HepG2 (cell line): ENCODE results near the gene APOC1. TPM values are rescaled to one million over a fixed set of nuclear protein-coding genes. Genes with fewer than 3 reads are reported as not detected.

ENCODE experiments used
- ATAC-seq: fragments of 200-7000 bp; cut with Tn5 transposase; 3 replicates; pipeline ENCODE4 v1.9.1; 2020; ENCODE audit warnings: mild to moderate bottlenecking, moderate library complexity
- BruUV-seq: library from RNA; stranded (reverse); fragments of 400-500 nt; replicated peaks from 2 replicates; lab custom pipeline; 2021; lab: Mats Ljungman, UMichigan
- CTCF ChIA-PET: fragments of 300-600 bp; formaldehyde crosslinking; extraction: SDS; loops from one replicate; lab custom pipeline; 2021; ENCODE audit warnings: low total read pairs, inconsistent platforms, low intra/inter-chr PET ratio; lab: Yijun Ruan, JAX
- POLR2A ChIA-PET: fragments of 350-600 bp; sonication (Branson Sonifier 250); formaldehyde crosslinking; loops from one replicate; lab custom pipeline; 2020; ENCODE audit warnings: antibody characterized with exemption, inconsistent platforms; lab: Yijun Ruan, JAX
- DNase-seq: peaks from one replicate; pipeline ENCODE4 v3.0.0-alpha.2; 2015; ENCODE audit warnings: low spot score
- FAIRE-seq: peaks from 3 replicates; lab custom pipeline; 2011; peaks lifted over from hg19 to GRCh38; lab: Jason Lieb, UNC
- H2AFZ ChIP-seq: one replicate; pipeline ENCODE4 v1.6.1; 2011; ENCODE audit warnings: low read length, inconsistent platforms
- H3K27ac ChIP-seq: fragments of 300-600 bp; 3 replicates; pipeline ENCODE4 v1.8.0; 2011; ENCODE audit warnings: mixed run types, mild to moderate bottlenecking, mixed read lengths, low read length, inconsistent platforms; ENCODE audit not compliant: insufficient read depth; ENCODE audit errors: extremely low read length
- H3K27me3 ChIP-seq, 2 experiments: fragments of 200-600 bp in 1 of 2; 2 replicates in 1 of 2; 3 replicates in 1 of 2; pipeline versions ENCODE4 v1.6.0 to v1.8.0; 2011; ENCODE audit warnings: low read length in 2 of 2, mild to moderate bottlenecking in 2 of 2, moderate library complexity in 2 of 2, inconsistent platforms in 1 of 2; ENCODE audit not compliant: insufficient read depth in 2 of 2, control insufficient read depth in 1 of 2
- H3K36me3 ChIP-seq, 2 experiments: fragments of 200-600 bp in 1 of 2; replicated peaks in 1 of 2; 2 replicates in 1 of 2; 3 replicates in 1 of 2; pipeline versions ENCODE4 v1.5.1 to v1.8.0; 2011; ENCODE audit warnings: low read length in 2 of 2, inconsistent platforms in 1 of 2; ENCODE audit not compliant: insufficient read depth in 2 of 2, control insufficient read depth in 1 of 2
- H3K4me1 ChIP-seq: 2 replicates; pipeline ENCODE4 v1.5.1; 2012; ENCODE audit warnings: low read length, inconsistent platforms; ENCODE audit not compliant: insufficient read depth
- H3K4me2 ChIP-seq: 2 replicates; pipeline ENCODE4 v1.6.0; 2011; ENCODE audit warnings: low read depth, low read length, inconsistent platforms
- H3K4me3 ChIP-seq, 3 experiments: fragments of 200-600 bp in 1 of 3; sonication (generic), shearing (Covaris generic) in 1 of 3; replicated peaks in 1 of 3; 2 replicates each; pipeline ENCODE4 v1.5.1; 2011 to 2016; ENCODE audit warnings: low read length in 3 of 3, inconsistent platforms in 2 of 3, low read depth in 2 of 3, mild to moderate bottlenecking in 2 of 3, control low read depth in 1 of 3, mixed read lengths in 1 of 3; ENCODE audit not compliant: insufficient read depth in 1 of 3
- H3K79me2 ChIP-seq: one replicate; pipeline ENCODE4 v1.6.1; 2011; ENCODE audit warnings: low read length, inconsistent platforms; ENCODE audit not compliant: insufficient read depth
- H3K9ac ChIP-seq: 2 replicates; pipeline ENCODE4 v1.6.0; 2011; ENCODE audit warnings: mild to moderate bottlenecking, low read depth, low read length, inconsistent platforms; ENCODE audit not compliant: insufficient read depth
- H3K9me3 ChIP-seq: 2 replicates; pipeline ENCODE4 v1.5.1; 2012; ENCODE audit warnings: mild to moderate bottlenecking, low read length
- H4K20me1 ChIP-seq: 2 replicates; pipeline ENCODE4 v1.6.0; 2011; ENCODE audit warnings: inconsistent platforms, mild to moderate bottlenecking, low read length, moderate library complexity; ENCODE audit not compliant: insufficient read depth
- GABPB1 ChIP-seq: IDR thresholded peaks from 2 replicates; pipeline ENCODE4 v1.6.1; 2016; ENCODE audit warnings: mild to moderate bottlenecking, missing genetic modification reagents, moderate library complexity, missing compliant biosample characterization
- GATAD1 ChIP-seq: IDR thresholded peaks from 2 replicates; pipeline ENCODE4 v1.6.1; 2016; ENCODE audit warnings: missing genetic modification reagents, missing compliant biosample characterization
- MBD4 ChIP-seq: IDR thresholded peaks from 2 replicates; pipeline ENCODE4 v1.6.1; 2012; ENCODE audit warnings: low read length, inconsistent platforms, borderline replicate concordance
- NR2F1 ChIP-seq, 2 experiments: fragments of 450-650 bp in 1 of 2; formaldehyde crosslinking in 1 of 2; IDR thresholded peaks; 2 replicates each; pipeline versions ENCODE4 v1.5.0 to v1.6.1; 2016 to 2020; ENCODE audit warnings: mild to moderate bottlenecking in 1 of 2, missing compliant biosample characterization in 1 of 2, missing genetic modification reagents in 1 of 2, moderate library complexity in 1 of 2
- RBFOX2 ChIP-seq: fragments of 200-400 bp; formaldehyde crosslinking; IDR thresholded peaks from 2 replicates; pipeline ENCODE4 v1.6.1; 2017; ENCODE audit warnings: low read depth, mild to moderate bottlenecking, low read length
- RBM22 ChIP-seq: fragments of 200-400 bp; formaldehyde crosslinking; optimal IDR thresholded peaks from 2 replicates; pipeline ENCODE3; 2017; ENCODE audit warnings: mild to moderate bottlenecking, low read length, moderate library complexity
- ZBTB3 ChIP-seq: sonication (generic); formaldehyde crosslinking; IDR thresholded peaks from 2 replicates; pipeline ENCODE4 v1.4.0; 2020; ENCODE audit warnings: low read depth, mild to moderate bottlenecking, moderate library complexity, missing genetic modification reagents, borderline replicate concordance
- ZEB1 ChIP-seq: IDR thresholded peaks from 2 replicates; pipeline ENCODE4 v1.6.1; 2012; ENCODE audit warnings: mild to moderate bottlenecking, low read depth, inconsistent platforms; ENCODE audit not compliant: insufficient replicate concordance
- ZNF484 ChIP-seq: sonication (generic); formaldehyde crosslinking; IDR thresholded peaks from 2 replicates; pipeline ENCODE4 v1.5.1; 2020; ENCODE audit warnings: mild to moderate bottlenecking, low read depth, missing genetic modification reagents, borderline replicate concordance
- ZNF564 ChIP-seq: sonication (generic); formaldehyde crosslinking; IDR thresholded peaks from 2 replicates; pipeline ENCODE4 v1.8.1; 2023; ENCODE audit warnings: mild to moderate bottlenecking, missing genetic modification reagents
- ZNF577 ChIP-seq: sonication (generic); formaldehyde crosslinking; IDR thresholded peaks from 2 replicates; pipeline ENCODE4 v1.4.0; 2020; ENCODE audit warnings: mild to moderate bottlenecking, low read depth, missing genetic modification reagents, borderline replicate concordance
- ZSCAN20 ChIP-seq: sonication (generic); formaldehyde crosslinking; IDR thresholded peaks from 2 replicates; pipeline ENCODE4 v1.4.0; 2020; ENCODE audit warnings: missing genetic modification reagents, mild to moderate bottlenecking, borderline replicate concordance
- ZSCAN9 ChIP-seq: IDR thresholded peaks from 2 replicates; pipeline ENCODE4 v1.6.1; 2016; ENCODE audit warnings: borderline replicate concordance
- WGBS: methylation state at CpG from one replicate; pipeline ENCODE4 v1.1.6; 2017; ENCODE audit warnings: low lambda C conversion rate; 5-methylcytosine and 5-hydroxymethylcytosine counted together
- in situ Hi-C: cut with HindIII; loops from 2 replicates; pipeline ENCODE4 v1.10.0; 2017; ENCODE audit warnings: low pct_unique_long_range_greater_than_20kb; ENCODE audit not compliant: extremely low pct_ligation_motif_present
- intact Hi-C: fragments of 100-400 bp; cut with micrococcal nuclease; formaldehyde crosslinking; loops from one replicate; pipeline ENCODE4 v1.10.0; 2022; ENCODE audit not compliant: unreplicated experiment
- polyA plus RNA-seq, 8 experiments: library from polyadenylated mRNA; depleted of rRNA in 3 of 8; stranded (reverse) in 7 of 8; unstranded in 1 of 8; fragments of >200 nt; fragmentation: Illumina TruSeq in 4 of 8; extraction: Trizol in 4 of 8; gene quantifications; 2 replicates each; pipeline versions ENCODE4 v1.2.1 to v1.2.3, GENCODE V29; 2011 to 2016; ENCODE audit warnings: low read depth in 4 of 8, missing spikeins in 1 of 8, mixed read lengths in 1 of 8; ENCODE audit not compliant: insufficient read depth in 1 of 8
- total RNA-seq, 5 experiments: library from RNA; depleted of rRNA; stranded (reverse); fragments of >200 nt; fragmentation: Illumina TruSeq; extraction: Trizol; gene quantifications; 2 replicates each; pipeline ENCODE4 v1.2.3, GENCODE V29; 2016; ENCODE audit warnings: low read depth in 1 of 5
- TF ChIP-seq, protein P1 (sequence below): sonication (generic); formaldehyde crosslinking; IDR thresholded peaks from 2 replicates; pipeline ENCODE4 v1.5.1; 2020; ENCODE audit warnings: mild to moderate bottlenecking, missing genetic modification reagents, moderate library complexity
- TF ChIP-seq, protein P2 (sequence below): sonication (generic); formaldehyde crosslinking; IDR thresholded peaks from 2 replicates; pipeline ENCODE4 v1.8.1; 2022; ENCODE audit warnings: low read depth, mild to moderate bottlenecking, missing genetic modification reagents

The APOC1 gene
- total and polyA plus RNA-seq, 2 of the 13 experiments (the other 11 are each of a cell fraction or from before 2014, with no cell fraction given) = 600 to 1,235 TPM

DNA sequence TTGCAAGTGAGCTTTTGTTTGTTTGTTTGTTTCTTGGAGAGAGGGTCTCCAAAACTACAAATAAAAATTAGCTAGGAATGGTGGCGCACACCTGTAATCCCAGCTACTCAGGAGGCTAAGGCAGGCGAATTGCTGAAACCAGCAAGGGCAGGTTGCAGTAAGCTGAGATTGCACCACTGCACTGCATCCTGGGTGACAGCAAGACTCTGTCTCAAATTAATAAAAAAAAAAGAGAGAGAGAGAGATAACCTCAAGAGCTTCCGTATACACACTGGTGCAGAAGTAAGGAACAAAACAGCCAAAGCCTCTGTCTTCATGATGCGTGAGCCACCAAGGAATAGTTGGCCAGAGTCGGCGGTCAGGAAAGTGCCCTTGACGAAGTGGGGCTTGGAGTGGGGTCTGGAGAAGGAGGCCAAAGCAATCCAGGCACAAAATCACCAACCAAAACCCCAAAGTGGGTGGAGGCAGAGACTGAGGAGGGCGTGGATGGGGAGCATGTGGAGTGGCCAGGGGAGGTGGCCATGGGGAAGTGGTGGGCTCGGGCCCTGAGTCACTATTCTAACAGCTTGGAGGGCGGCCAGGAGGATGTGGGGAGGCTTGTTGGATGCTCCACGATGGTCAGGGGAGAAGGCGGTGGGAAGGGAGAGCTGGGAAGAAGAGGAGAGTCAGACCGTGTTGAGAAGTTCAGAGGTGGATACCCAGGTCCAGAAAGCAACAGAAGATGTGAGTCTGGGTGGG, 44.5 kb upstream of the APOC1 start:
- H3K4me1 ChIP-seq = peaks cover 59% of the 10 kb centered on the region
- H4K20me1 ChIP-seq = no peaks in the 10 kb centered on the region
- no peak overlapping the region for H2AFZ ChIP-seq
- H3K27ac ChIP-seq = peak overlapping the region; percentile 64
- WGBS = 84% methylated on average over 13 of the region's 13 CpGs
- DNase-seq = no peak
- peaks cover 28 to 56% of the 10 kb centered on the region in 2 experiments for H3K36me3 ChIP-seq
- H3K4me3 ChIP-seq = no peak overlapping the region; a peak in 1 of 6 replicates
- FAIRE-seq = peak; percentile 21
- H3K79me2 ChIP-seq = no peaks in the 10 kb centered on the region
- BruUV-seq = no TSS peak
- CTCF ChIA-PET = no interaction called here
- H3K9ac ChIP-seq = no peak overlapping the region
- in situ Hi-C loops (no loop called here), intact Hi-C loops (no loop called here)
- peak overlapping the region; percentile 53 for H3K4me2 ChIP-seq
- peak; percentile 13; the same call in 1 of the 3 replicates for ATAC-seq
- no peaks in the 10 kb centered on the region for H3K9me3 ChIP-seq
- POLR2A ChIA-PET = interaction anchor here (0.9 to 4.5 kb wide), 6 partner anchors 12 to 56 kb away, joined by 3 to 36 read pairs (median 4); partner anchors contain the start of genes APOE and TOMM40
- H3K27me3 ChIP-seq = no peaks in the 10 kb centered on the region
- TF ChIP-seq, protein P1, sequence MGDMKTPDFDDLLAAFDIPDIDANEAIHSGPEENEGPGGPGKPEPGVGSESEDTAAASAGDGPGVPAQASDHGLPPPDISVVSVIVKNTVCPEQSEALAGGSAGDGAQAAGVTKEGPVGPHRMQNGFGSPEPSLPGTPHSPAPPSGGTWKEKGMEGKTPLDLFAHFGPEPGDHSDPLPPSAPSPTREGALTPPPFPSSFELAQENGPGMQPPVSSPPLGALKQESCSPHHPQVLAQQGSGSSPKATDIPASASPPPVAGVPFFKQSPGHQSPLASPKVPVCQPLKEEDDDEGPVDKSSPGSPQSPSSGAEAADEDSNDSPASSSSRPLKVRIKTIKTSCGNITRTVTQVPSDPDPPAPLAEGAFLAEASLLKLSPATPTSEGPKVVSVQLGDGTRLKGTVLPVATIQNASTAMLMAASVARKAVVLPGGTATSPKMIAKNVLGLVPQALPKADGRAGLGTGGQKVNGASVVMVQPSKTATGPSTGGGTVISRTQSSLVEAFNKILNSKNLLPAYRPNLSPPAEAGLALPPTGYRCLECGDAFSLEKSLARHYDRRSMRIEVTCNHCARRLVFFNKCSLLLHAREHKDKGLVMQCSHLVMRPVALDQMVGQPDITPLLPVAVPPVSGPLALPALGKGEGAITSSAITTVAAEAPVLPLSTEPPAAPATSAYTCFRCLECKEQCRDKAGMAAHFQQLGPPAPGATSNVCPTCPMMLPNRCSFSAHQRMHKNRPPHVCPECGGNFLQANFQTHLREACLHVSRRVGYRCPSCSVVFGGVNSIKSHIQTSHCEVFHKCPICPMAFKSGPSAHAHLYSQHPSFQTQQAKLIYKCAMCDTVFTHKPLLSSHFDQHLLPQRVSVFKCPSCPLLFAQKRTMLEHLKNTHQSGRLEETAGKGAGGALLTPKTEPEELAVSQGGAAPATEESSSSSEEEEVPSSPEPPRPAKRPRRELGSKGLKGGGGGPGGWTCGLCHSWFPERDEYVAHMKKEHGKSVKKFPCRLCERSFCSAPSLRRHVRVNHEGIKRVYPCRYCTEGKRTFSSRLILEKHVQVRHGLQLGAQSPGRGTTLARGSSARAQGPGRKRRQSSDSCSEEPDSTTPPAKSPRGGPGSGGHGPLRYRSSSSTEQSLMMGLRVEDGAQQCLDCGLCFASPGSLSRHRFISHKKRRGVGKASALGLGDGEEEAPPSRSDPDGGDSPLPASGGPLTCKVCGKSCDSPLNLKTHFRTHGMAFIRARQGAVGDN (CRISPR knock-in tag) = peak; percentile 49
- TF ChIP-seq NR2F1 (CRISPR knock-in tag; IDR thresholded peaks at IDR 0.05) (no peak), ZNF564 (no peak), ZNF484 (no peak), ZSCAN20 (no peak), ZSCAN9 (CRISPR knock-in tag) (no peak), GATAD1 (CRISPR knock-in tag) (no peak), MBD4 (no peak), RBFOX2 (0 out of 2 replicates have a peak, but pooled peaks have one; percentile 24), GABPB1 (CRISPR knock-in tag) (0 out of 2 replicates have a peak, but pooled peaks have one; percentile 11), ZNF577 (CRISPR knock-in tag) (no peak), ZEB1 (no peak), ZBTB3 (CRISPR knock-in tag) (no peak), RBM22 (peak; percentile 26)
- TF ChIP-seq, protein P2, sequence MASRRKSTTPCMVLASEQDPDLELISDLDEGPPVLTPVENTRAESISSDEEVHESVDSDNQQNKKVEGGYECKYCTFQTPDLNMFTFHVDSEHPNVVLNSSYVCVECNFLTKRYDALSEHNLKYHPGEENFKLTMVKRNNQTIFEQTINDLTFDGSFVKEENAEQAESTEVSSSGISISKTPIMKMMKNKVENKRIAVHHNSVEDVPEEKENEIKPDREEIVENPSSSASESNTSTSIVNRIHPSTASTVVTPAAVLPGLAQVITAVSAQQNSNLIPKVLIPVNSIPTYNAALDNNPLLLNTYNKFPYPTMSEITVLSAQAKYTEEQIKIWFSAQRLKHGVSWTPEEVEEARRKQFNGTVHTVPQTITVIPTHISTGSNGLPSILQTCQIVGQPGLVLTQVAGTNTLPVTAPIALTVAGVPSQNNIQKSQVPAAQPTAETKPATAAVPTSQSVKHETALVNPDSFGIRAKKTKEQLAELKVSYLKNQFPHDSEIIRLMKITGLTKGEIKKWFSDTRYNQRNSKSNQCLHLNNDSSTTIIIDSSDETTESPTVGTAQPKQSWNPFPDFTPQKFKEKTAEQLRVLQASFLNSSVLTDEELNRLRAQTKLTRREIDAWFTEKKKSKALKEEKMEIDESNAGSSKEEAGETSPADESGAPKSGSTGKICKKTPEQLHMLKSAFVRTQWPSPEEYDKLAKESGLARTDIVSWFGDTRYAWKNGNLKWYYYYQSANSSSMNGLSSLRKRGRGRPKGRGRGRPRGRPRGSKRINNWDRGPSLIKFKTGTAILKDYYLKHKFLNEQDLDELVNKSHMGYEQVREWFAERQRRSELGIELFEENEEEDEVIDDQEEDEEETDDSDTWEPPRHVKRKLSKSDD (CRISPR knock-in tag) = no peak
